ENCODE results near the gene UQCR10.

UQCR10 gene

DNA sequence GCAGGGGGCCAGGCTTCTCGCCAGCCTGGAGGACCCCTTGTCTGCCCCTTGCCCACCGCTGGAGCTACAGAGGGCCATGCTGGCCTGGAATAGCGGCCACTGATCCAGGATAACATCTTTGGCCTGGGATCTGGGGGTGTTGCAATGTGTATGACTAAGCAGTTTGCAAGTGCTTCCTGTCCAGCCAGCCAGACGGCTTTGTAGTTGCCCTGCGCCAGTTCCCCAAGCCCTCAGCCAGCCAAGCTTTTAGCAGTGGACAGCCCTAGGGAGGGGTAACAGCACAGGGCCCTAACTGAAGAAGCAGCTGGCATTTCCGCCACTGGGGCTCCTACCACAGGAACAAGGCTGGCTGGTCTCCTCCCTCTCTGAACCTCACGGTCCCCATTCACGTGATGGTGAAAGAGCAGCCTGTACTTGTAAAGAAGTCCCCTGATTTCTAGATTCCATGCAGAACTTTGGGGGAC, 32.1 kb downstream of the UQCR10 start:
- no peak for DNase-seq

DNA sequence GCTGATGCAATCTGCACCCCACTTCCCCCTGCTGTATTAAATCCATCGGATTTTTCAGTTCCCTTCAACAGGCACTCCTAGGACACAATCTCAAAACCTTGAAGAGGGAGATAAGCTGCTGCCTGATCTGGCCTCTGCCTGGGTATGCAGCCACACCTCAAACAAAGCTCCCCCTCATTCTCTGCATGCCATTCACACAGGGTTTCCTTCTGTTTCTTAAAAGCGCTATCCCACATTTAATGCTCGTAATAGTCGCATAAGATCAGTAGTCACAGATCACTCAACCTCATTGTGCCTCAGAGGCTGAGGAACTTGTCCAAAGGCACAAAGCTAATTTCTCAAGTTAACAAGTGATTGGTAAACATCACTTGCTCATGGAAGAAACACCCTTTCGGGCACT, 34.0 kb downstream of the UQCR10 start:
- DNase-seq, result no peak

DNA sequence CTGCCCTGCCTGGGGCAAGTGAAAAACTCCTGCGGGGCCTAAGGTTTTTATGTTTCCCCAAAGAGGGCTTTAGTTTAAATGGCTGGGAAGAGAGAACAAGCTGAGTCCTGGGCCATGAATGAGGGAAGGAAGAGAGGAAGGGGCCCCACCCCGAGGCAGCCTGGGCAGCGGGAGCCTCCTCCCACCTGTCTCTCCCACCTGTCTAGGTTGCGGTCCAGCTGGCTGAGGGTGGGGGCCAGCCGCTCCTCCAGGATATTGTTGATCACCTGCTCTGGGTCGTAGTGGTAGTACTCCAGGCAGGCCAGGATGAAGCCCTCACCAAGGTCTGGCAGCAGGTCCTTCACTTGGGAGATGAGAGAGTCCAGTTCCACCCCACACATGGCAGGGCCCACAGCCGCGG, 34.6 kb downstream of the UQCR10 start:
- no peak for DNase-seq

DNA sequence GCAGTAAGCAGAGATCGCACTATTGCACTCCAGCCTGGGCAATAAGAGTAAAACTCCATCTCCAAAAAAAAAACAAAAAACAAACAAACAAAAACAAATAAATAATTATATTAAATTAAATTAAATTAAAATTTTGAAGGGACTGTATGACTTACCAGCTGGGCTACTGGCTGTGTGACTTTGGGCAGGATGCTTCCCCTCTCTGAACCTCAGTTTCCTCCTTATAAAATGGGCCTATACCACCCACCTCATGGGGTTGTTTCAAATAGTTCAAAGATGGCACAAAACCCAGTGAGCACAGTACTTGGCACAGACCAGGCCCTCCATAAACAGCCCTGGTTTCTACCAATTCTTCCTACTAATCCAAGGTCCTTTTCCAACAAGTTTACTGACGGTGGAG, 36.0 kb downstream of the UQCR10 start:
- DNase-seq, result no peak

DNA sequence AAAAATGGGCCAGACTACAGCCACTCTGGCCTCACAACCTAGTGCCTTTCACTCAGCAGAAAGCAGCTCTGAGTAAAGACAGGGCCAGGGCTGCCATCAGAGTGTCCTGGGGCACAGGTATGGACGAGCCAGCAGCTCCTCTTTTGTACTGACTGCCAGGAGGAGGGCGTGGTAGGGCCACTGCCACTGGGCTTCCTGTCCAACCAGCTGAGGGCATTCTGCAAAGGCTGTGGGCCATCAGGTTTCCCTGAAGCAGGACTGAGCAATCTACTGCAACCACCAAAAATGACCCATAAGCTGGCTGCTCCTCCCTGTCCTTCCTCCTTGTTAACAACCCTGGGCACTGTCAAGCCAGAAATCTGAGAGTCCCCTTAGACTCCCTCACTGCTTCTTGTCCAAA, 37.8 kb downstream of the UQCR10 start:
- DNase-seq, result no peak

DNA sequence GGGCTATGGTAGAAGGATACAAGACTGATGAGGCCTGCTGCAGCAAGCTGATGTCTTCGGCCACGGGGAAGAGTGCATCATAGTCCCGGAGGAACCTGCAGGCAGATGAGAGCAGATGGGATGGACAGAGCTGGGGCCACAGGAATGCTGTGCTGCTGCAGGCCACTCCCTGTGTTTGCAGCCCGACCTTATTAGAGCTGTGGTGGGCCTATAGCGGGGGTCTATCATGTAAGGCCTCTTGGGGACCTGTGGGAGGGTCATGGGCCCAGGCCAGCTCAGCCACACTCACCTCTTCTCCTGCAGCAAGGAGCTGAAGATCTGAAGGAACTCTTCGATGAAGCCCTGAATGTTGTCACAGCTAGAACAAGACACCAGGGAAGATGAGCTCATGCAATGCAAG, 39.0 kb downstream of the UQCR10 start:
- DNase-seq, result no peak

DNA sequence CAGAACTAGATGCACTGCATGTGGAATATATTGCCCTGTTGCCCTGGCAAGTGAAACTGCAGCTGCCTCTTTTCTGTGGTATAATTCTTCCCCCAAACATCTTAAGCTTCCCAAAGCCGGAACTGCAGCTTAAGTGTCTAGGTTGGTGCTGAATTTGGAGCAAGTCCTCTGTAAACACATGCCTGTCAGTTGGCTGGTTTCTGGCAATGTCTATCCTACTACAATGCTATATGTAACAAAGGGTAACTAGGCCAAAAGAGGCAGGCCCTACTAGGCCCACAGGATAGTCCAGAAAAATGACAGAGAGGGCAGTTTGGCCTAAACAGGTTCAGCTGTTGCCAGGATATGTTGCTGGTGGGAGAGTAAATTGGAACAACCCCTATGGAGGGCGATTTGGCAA, 43.0 kb downstream of the UQCR10 start:
- DNase-seq, result no peak

DNA sequence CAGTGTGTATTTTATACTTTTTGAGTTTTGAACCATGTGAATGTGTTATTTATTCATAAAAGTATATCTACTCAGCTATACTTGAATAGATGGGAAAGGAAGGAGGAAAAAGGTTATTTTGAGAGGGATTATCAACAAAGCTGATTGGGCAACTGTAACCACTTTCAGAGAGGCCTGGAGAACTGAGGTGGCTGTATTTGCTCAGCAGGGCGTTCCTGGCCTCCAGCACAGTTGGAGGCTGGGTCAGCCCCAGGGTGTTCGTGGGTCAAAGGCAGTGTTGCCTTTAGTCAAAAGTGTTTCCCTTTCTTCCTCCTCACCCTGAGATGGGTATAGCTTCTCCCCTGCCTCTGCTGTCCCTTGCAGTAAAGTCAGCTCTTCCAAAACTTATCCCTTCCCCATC, 44.2 kb downstream of the UQCR10 start:
- no peak for DNase-seq

DNA sequence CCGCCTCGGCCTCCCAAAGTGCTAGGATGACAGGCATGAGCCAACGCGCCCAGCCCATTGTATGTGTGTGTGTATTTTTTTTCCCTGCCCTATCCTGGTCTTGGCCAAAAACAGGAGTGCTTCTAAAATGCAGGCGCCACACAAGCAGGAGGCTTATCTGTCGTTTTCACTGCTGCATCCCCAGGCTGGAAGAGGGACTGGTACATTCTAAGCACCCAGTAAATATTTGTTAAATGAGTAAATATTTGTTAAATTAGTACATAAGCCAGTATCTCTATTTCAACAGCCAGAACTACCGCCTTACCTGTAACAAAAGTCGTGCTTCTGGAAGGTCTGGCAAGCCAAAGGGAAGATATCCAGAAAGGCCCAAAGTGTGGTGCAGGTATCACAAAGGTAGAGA, 46.0 kb downstream of the UQCR10 start:
- no peak for DNase-seq

DNA sequence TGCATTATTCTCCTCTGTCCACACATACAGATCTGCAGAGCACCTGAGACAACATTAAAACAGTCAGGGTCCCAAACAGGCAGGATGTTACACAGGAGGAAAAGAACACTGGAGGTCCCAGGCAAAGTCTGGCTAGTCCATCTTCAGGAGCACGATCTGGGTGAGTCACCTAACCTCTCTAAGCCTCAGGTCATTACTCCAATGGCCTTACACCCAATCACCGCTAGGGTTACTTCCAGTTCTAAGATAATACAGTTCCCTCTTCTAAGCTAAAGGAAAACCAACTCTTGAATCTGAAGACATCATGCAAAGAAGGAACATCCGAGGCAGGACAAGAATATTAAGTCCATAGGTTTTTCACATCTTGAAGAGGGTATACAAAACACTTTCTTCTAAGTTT, 46.4 kb downstream of the UQCR10 start:
- no peak for DNase-seq

DNA sequence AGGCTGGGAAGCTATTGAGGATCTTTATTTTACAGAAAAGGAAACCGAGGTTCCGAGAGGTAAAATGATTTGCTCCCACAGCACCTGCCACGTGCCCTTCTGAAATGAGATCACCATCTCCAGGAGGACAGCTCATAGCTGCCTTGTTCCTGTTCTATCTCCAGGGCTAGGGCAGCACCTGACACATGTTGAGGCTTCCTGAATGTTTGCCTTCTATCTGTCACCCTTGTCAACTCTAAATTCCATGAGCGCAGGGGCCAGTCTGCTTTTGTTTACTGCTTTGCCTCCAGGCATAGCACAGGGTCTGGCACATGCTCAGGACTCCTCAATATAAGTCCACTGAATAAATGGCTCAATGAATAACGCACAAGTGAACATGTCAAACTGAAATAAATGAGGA, 46.8 kb downstream of the UQCR10 start:
- no peak for DNase-seq

DNA sequence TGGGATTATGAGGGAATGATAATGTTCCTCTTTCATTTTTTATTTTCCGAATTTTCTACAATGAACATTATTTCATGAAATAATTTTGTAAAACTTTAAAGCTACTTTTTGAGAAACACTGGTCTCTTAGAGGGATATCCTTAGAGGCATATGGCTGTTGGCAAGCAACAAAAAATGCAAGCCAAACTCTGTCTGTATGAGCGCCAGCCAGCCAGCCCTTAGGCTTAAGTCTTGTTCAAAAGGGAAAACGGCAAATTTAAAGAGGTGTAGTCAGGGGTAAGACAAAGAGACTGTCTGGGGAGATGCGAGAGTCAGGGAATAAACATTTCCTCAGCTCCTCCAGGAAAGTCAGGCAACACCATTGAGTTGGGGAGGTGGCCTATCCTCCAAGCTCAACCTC, 48.4 kb downstream of the UQCR10 start:
- no peak for DNase-seq

DNA sequence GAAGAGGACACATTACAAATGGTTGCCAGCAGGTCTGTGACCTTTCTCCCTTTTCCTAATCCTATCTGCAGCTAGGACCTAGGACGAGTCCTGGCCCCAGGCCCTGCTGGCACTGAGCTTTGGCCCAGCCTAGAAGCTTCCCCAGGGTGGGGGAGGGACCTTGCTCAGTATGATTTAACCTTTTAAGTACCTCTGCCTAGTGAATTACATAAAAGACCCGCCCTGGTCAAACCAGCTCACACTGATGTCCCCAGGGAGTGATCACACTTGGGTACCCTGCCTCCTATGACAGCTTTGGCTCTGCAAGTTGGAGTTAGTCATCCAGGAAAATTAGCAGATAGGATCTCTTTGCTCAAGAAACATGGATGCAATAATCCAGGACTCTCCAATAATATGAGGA, 49.0 kb downstream of the UQCR10 start:
- no peak for DNase-seq

DNA sequence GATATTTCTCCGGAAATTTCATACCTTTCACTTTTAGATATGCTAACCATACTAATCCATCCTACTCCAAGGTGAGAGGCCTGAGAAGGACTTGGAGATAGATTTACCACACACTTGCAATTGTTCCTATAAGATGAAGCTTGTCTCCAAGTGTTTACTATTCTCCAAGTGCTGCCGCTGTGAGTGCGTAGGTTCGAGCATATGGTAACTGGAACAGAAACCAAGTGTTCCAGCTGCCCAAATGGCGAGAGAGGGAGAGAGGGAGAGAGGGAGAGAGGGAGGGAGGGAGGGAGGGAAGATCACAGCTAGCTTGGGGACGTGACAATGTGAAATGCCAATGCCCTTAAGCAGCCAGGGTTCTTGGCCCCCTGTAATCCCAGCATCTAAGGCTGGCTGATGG, 49.4 kb downstream of the UQCR10 start:
- no peak for DNase-seq

DNA sequence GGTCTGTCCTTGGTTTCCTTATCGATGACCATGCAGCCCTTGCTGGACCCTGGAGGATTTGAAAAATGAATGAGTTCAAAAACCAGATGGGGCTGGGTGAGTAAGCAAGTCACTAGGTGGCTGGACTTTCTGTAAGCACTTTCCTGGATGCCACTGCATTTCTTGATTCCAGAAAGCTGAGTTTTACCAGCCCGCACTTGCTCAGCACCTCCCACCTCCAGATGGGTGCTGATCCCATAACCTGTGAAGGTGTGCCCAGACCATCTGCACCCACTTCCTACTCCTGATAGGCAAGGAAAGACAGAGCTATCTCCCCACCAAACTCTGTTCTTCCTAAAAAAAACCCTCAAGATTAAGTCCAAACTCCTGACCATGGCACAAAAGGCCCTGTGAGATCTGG, 49.8 kb downstream of the UQCR10 start:
- no peak for DNase-seq

DNA sequence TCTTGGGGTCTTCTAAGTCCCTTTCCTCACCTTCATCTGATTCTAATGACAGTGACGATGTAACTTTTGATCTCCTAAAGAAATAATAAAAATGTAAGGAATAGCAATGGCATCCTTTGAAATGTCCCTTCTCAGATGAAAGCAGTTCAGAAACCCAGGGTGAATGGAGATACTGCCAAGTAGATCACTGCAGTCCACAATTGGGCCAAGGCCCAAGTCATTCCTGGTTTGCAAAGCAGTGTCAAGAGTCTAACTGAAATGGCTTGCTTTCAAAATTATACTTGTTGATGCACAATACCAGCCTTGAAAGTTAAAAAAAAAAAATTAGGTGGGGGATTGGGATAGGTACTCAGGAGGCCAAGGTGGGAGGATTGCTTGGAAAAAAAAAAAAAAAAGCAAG, 50.6 kb downstream of the UQCR10 start:
- DNase-seq, result no peak

DNA sequence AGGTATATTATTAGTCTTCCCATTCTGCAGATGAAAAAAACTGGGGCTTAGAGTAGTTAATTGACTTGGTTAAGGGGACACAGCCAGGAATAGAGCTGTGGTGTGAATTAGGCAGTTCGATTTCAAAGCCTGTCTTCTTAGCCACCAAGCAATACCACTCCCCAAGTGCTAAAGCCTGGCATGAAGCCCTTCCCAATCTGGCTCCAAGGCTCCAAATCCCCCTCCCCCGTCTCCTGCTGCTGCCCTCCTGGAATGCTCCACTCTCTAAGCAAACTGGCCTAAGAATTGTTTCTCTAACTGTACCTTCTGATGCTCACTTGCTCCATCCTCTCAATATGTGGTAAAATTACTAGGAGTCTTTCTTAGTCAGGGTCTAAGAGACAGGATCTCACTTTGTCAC, 52.3 kb downstream of the UQCR10 start:
- DNase-seq, result no peak
